GM12872 (cell line): Measurements from ENCODE around the gene EPOP.

Experiments used
- TF ChIP-seq, protein P1 (sequence below): IDR thresholded peaks from 3 replicates; pipeline ENCODE4 v1.5.1; 2011; ENCODE audit warnings: low read depth, mild to moderate bottlenecking, low read length, moderate library complexity; ENCODE audit not compliant: insufficient read depth

Gene EPOP

GRCh38 chr17:38667099-38667786 lies 7.5 kb downstream of the EPOP start:
- TF ChIP-seq, protein P1, sequence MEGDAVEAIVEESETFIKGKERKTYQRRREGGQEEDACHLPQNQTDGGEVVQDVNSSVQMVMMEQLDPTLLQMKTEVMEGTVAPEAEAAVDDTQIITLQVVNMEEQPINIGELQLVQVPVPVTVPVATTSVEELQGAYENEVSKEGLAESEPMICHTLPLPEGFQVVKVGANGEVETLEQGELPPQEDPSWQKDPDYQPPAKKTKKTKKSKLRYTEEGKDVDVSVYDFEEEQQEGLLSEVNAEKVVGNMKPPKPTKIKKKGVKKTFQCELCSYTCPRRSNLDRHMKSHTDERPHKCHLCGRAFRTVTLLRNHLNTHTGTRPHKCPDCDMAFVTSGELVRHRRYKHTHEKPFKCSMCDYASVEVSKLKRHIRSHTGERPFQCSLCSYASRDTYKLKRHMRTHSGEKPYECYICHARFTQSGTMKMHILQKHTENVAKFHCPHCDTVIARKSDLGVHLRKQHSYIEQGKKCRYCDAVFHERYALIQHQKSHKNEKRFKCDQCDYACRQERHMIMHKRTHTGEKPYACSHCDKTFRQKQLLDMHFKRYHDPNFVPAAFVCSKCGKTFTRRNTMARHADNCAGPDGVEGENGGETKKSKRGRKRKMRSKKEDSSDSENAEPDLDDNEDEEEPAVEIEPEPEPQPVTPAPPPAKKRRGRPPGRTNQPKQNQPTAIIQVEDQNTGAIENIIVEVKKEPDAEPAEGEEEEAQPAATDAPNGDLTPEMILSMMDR = peak; percentile 100

DNA sequence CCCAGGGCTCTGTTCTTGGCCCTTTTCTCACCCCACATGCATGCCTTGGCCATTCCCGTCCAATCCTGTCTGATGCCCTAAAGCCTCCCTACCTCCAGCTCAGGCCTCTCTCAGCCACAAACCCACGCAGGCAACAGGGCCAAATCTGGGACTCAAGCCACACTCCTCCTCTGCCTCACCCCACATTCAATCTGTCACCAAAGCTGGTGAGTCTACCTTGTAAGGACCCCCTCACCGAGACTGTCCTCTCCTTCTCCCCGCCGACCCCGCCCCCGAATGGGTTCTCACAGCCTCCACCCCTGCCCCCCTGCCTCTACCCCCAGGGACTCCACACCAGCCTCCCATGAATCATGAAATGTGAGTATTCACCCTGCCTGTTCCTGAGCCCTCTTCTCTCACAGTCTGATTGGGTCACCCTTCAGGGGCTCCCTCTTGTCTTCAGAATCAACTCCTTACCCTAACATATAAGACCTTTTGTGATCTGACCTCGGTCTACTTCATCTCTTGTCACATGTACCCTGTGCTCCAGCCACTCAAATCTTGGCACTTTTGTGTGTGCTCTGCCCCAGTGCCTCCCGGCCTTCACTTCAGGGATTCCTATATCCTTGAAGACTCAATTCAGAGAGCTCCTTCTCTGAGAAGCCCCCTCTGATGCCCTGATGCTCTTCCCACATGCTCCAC lies 10.7 kb downstream of the EPOP start:
- TF ChIP-seq, protein P1 = no peak

DNA sequence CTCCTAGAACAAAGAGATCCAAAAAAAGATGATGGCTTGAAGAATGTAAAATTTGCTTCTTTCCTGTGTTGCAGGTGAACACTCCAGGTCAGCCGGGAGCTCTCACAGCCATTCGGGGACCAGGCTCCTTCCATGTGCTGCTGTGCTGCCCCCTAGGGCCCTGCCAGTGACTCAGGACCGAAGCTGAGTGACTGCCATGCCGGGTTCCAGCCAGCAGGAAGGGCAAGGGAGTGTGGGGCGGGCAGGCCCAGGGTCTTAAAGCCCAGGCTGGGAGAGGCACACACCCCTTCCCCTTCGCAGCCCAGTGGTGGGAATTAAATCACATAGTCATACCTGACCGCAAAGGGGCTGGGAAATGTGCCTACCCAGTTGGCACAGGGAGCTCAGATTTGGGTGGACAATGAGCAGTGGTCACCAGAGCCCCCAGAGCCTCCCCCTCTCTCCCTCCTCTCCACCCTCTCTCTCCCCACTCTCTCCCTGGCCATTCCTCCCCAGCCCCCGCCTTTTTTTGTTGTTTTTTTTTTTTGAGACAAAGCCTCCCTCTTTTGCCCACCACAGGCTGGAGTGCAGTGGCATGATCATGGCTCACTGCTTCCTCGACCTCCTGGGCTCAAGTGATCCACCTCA lies 11.5 kb downstream of the EPOP start:
- TF ChIP-seq, protein P1 = peak; percentile 96

GRCh38 chr17:38660097-38661025 lies 14.4 kb downstream of the EPOP start:
- TF ChIP-seq, protein P1 = no peak

DNA sequence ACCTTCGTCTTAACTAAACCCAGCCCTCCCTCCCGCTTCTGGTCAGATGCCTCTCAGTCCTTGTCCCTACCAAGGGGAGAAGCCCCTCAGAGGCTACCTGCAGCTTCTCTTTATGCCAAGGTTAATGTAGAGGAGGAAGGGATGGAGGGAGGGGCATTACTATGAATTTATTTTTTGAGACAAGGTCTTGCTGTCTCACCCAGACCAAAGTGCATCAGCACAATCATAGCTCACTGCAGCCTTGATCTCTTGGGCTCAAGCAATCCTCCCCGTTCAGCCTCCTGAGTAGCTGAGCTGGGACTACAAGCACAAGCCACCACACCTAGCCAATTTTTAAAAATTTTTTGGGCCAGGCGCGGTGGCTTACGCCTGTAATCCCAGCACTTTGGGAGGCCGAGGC lies 15.3 kb downstream of the EPOP start:
- TF ChIP-seq, protein P1 = no peak

DNA sequence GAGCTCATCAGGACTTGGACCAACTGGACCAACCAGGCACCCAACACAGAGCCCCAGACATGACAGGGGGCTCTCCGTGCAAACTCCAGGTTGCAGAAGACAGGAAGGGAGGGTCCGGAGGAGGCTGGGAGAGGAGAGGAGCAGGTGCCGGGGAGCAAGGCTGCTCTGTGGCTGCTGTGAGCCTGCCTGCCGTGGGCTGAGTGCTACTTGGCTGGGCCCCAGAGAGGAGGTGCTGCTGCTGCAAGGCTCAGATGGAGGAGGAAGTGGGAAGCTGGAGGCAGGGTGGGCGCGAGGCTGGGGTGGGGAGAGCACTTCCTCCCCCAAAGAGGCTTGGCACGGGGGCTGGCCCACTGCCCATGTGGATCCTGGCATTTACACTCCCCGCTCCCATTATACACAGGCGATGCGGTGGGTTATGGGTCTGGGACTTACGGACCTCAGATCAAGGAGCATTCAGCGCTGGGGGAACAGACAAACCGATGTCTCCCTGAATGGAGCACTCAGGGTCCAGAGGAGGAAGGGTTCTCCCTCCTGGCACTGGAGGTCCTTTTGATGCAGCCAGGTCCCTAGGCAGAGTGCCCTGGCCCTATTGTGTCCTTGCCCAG lies 15.9 kb downstream of the EPOP start:
- TF ChIP-seq, protein P1 = no peak
